ENCODE results near the gene SUCLG2. TPM values are rescaled to one million over a fixed set of nuclear protein-coding genes. Genes with fewer than 3 reads are reported as not detected.

Gene SUCLG2
- total RNA-seq, 1 experiment from 2014 or later, result 38.5 TPM

DNA sequence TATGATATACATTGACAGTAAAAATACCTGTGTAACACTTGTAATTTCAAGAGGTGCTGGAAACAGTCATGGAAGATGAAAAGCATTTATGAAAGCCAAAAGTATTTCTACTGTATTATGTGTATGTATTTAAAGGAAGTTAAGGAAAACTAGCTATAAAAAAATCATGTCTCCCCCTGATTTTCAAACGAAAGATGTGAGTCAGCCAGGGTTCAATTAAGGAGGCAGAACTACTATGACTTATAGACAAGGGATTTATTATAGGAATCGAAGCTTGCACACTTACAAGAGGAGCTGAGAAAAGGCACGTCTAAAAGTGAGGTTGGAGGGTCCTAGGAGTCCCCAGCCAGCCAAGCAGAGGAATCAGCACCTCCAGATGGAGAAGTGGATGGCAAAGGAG, 119.4 kb downstream of the SUCLG2 start:
- H2BK120ac ChIP-seq (ENCODE audit: low read depth, low read length, poor library complexity, severe bottlenecking), result no peak overlapping the region
- no peaks in the 10 kb centered on the region for H3K79me2 ChIP-seq (ENCODE audit: insufficient read depth, low read length)
- Mint-ChIP-seq H3K27ac (no peak overlapping the region; a peak in 1 of 7 replicates), H3K27me3 (ENCODE audit: low read depth) (no peaks in the 10 kb centered on the region), H3K9me3 (peaks cover 2 to 7% of the 10 kb centered on the region in 2 experiments; a peak in 2 of 5 replicates), H3K36me3 (ENCODE audit: insufficient read depth in 1 of 3, low read depth in 3 of 3) (peaks cover 0 to 5% (median 2%) of the 10 kb centered on the region in 3 experiments; a peak in 2 of 7 replicates), H3K4me1 (peaks cover under 1 to 1% of the 10 kb centered on the region in 2 experiments), H3K4me3 (no peak overlapping the region)
- no peak overlapping the region for H3K4me2 ChIP-seq (ENCODE audit: insufficient read depth, insufficient read length, low read length)
- no peak overlapping the region for H3T11ph ChIP-seq (ENCODE audit: low read length)
- H3K23ac ChIP-seq (ENCODE audit: insufficient read length, low read depth, low read length), result no peak overlapping the region
- no peak for DNase-seq
- H4K8ac ChIP-seq (replicated peaks; ENCODE audit: insufficient read length, low read depth, low read length), result no peak overlapping the region
- no peak overlapping the region for H2AK5ac ChIP-seq (ENCODE audit: insufficient read length, low read length)
- no peaks in the 10 kb centered on the region for H3K27me3 ChIP-seq (ENCODE audit: insufficient read depth, low read length)
- no peaks in the 10 kb centered on the region for H3K23me2 ChIP-seq (ENCODE audit: insufficient read length, low read depth, low read length, poor library complexity, severe bottlenecking)
- H4K20me1 ChIP-seq (ENCODE audit: control insufficient read depth, insufficient read depth, insufficient read length), result no peaks in the 10 kb centered on the region
- H3K79me1 ChIP-seq (ENCODE audit: insufficient read depth, low read depth, low read length, poor library complexity, severe bottlenecking), result no peaks in the 10 kb centered on the region
- no CpG with 5 or more reads among the region's 3 CpGs for WGBS (ENCODE audit: extremely low coverage, insufficient read length, low lambda C conversion rate)
- no peaks in the 10 kb centered on the region for H3K9me3 ChIP-seq (ENCODE audit: control insufficient read depth, low read depth, low read length)
- H2BK5ac ChIP-seq (ENCODE audit: insufficient read length, low read length), result no peak overlapping the region
- H3K56ac ChIP-seq (ENCODE audit: insufficient read length, low read depth, low read length), result no peak overlapping the region
- H3K14ac ChIP-seq (ENCODE audit: insufficient read depth, low read length), result no peak overlapping the region
- no peak overlapping the region for H4K5ac ChIP-seq (ENCODE audit: insufficient read length, low read depth, low read length)
- no peak overlapping the region for H3K18ac ChIP-seq (ENCODE audit: insufficient read length, low read depth, low read length)
- no peak overlapping the region for H2BK20ac ChIP-seq (ENCODE audit: low read depth, low read length, poor library complexity, severe bottlenecking)
- H2BK15ac ChIP-seq (ENCODE audit: low read depth, low read length), result no peak overlapping the region
- no peak overlapping the region for H3K9ac ChIP-seq (ENCODE audit: extremely low read depth, insufficient read length, low read length)
- no peak overlapping the region for H3K27ac ChIP-seq (ENCODE audit: insufficient read length, low read depth, low read length)
- no peak overlapping the region for H3K4ac ChIP-seq (ENCODE audit: low read depth, low read length)
- H2AFZ ChIP-seq (ENCODE audit: low read length), result no peak overlapping the region
- no peak overlapping the region for H2BK12ac ChIP-seq (ENCODE audit: insufficient read length, low read depth, low read length)
- no peaks in the 10 kb centered on the region; the same call in 1 of the 2 replicates for H3K4me1 ChIP-seq (ENCODE audit: insufficient read depth, low read length)
- TF ChIP-seq, protein P1, sequence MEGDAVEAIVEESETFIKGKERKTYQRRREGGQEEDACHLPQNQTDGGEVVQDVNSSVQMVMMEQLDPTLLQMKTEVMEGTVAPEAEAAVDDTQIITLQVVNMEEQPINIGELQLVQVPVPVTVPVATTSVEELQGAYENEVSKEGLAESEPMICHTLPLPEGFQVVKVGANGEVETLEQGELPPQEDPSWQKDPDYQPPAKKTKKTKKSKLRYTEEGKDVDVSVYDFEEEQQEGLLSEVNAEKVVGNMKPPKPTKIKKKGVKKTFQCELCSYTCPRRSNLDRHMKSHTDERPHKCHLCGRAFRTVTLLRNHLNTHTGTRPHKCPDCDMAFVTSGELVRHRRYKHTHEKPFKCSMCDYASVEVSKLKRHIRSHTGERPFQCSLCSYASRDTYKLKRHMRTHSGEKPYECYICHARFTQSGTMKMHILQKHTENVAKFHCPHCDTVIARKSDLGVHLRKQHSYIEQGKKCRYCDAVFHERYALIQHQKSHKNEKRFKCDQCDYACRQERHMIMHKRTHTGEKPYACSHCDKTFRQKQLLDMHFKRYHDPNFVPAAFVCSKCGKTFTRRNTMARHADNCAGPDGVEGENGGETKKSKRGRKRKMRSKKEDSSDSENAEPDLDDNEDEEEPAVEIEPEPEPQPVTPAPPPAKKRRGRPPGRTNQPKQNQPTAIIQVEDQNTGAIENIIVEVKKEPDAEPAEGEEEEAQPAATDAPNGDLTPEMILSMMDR (conservative IDR thresholded peaks at IDR 0.05), result no peak
- no peak overlapping the region for H4K91ac ChIP-seq (ENCODE audit: insufficient read length, low read depth, low read length)

Data from H9 (cell line).